Kidney (tissue), 14 donors: ENCODE measurements around the gene GPC5. TPM values are rescaled to one million over a fixed set of nuclear protein-coding genes. Genes with fewer than 3 reads are reported as not detected.

Source experiments
- DNase-seq, 5 donors: peaks; one replicate each; pipeline ENCODE4 v3.0.0-alpha.2; 2013 to 2020
- FAIRE-seq: peaks from 2 replicates; lab custom pipeline; 2012; peaks lifted over from hg19 to GRCh38; lab: Jason Lieb, UNC
- H3K27ac ChIP-seq, 2 donors: one replicate each; pipeline ENCODE4 v1.7.0; 2013; ENCODE audit warnings: low read depth in 2 of 2, low read length in 2 of 2, inconsistent platforms in 1 of 2
- H3K27me3 ChIP-seq: one replicate; pipeline ENCODE4 v1.7.1; 2013; ENCODE audit warnings: low read length, inconsistent platforms; ENCODE audit not compliant: control insufficient read depth, insufficient read depth
- H3K36me3 ChIP-seq, 3 donors: one replicate each; pipeline versions ENCODE4 v1.7.0 to v1.7.1; 2013; ENCODE audit warnings: low read length in 3 of 3, control low read depth in 1 of 3, inconsistent platforms in 1 of 3; ENCODE audit not compliant: insufficient read depth in 3 of 3, control insufficient read depth in 2 of 3
- H3K4me1 ChIP-seq, 3 donors: one replicate each; pipeline versions ENCODE4 v1.7.0 to v1.7.1; 2013; ENCODE audit warnings: low read length in 3 of 3, inconsistent platforms in 1 of 3, low read depth in 1 of 3; ENCODE audit not compliant: control insufficient read depth in 2 of 3, insufficient read depth in 2 of 3
- H3K4me3 ChIP-seq, 3 donors: one replicate each; pipeline versions ENCODE4 v1.7.0 to v1.8.1; 2013; ENCODE audit warnings: low read length in 3 of 3, control low read depth in 1 of 3, inconsistent platforms in 1 of 3
- H3K9ac ChIP-seq, 3 donors: one replicate each; pipeline versions ENCODE4 v1.7.0 to v1.7.1; 2013; ENCODE audit warnings: low read length in 3 of 3, control low read depth in 1 of 3, inconsistent platforms in 1 of 3
- H3K9me3 ChIP-seq, 3 donors: one replicate each; pipeline versions ENCODE4 v1.7.0 to v1.7.1; 2013; ENCODE audit warnings: low read length in 3 of 3, control low read depth in 1 of 3, inconsistent platforms in 1 of 3; ENCODE audit not compliant: control insufficient read depth in 2 of 3, insufficient read depth in 1 of 3
- intact Hi-C: fragments of 100-400 bp; cut with DNase I; formaldehyde crosslinking; loops from one replicate; pipeline ENCODE4 v1.11.1; 2022
- polyA plus RNA-seq: library from polyadenylated mRNA; stranded (reverse); fragments of 350-450 nt; fragmentation: Illumina TruSeq; extraction: RNeasy Lipid Tissue Mini Kit (QIAGEN cat#74804); gene quantifications from one replicate; pipeline ENCODE4 v1.2.3, GENCODE V29; 2014; ENCODE audit warnings: low read depth, low replicate concordance; ENCODE audit not compliant: insufficient read depth
- total RNA-seq: library from RNA; stranded (reverse); fragmentation: NEBNext Ultra II Directional; extraction: Animal tissue kit (Norgen Biotek cat#: 25700); gene quantifications from one replicate; pipeline ENCODE4 v1.2.1, GENCODE V29; 2021
- TF ChIP-seq, protein P1 (sequence below): IDR thresholded peaks from 3 replicates; pipeline ENCODE4 v1.5.1; 2012; ENCODE audit warnings: mild to moderate bottlenecking, moderate library complexity, borderline replicate concordance; ENCODE audit not compliant: insufficient read depth; ENCODE audit errors: extremely low read depth
- donor health status: control.
- donor health status: control.
- donor health status: control.
- donor health status: control.
- donor health status: control.
- donor health status: DM: yes; HTN: yes; CAD: no.
- donor health status: Normal renal cell carcinoma (clear cell type).

Gene GPC5
- total and polyA plus RNA-seq, 2 donors from 2014 or later = 0.47 to 6.8 TPM

DNA sequence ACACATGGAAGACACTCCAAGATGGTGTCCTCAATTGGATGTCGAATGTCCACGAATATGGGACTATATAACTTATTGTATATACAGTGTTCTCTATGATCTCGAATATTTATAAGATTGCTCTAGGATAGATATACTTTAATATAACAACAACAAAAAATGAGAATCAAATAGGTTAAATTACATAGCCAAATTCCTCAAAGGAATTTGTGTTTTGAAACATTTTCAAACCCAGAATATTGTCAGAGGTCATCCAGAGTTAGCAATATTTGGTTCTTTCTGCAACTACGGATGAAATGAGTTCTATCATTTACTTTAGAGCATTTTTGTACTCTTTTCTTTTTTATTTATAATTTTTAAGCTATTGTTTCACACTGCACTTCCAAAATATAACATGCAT, 857.8 kb downstream of the GPC5 start:
- H3K4me1 ChIP-seq = no peaks in the 10 kb centered on the region
- TF ChIP-seq, protein P1, sequence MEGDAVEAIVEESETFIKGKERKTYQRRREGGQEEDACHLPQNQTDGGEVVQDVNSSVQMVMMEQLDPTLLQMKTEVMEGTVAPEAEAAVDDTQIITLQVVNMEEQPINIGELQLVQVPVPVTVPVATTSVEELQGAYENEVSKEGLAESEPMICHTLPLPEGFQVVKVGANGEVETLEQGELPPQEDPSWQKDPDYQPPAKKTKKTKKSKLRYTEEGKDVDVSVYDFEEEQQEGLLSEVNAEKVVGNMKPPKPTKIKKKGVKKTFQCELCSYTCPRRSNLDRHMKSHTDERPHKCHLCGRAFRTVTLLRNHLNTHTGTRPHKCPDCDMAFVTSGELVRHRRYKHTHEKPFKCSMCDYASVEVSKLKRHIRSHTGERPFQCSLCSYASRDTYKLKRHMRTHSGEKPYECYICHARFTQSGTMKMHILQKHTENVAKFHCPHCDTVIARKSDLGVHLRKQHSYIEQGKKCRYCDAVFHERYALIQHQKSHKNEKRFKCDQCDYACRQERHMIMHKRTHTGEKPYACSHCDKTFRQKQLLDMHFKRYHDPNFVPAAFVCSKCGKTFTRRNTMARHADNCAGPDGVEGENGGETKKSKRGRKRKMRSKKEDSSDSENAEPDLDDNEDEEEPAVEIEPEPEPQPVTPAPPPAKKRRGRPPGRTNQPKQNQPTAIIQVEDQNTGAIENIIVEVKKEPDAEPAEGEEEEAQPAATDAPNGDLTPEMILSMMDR = no peak
- H3K9me3 ChIP-seq = no peaks in the 10 kb centered on the region
- FAIRE-seq (no peak), DNase-seq (no peak)
- no peak overlapping the region for H3K4me3 ChIP-seq
- no peak overlapping the region for H3K9ac ChIP-seq
- no peaks in the 10 kb centered on the region for H3K36me3 ChIP-seq
- intact Hi-C loops = no loop called here
- no peaks in the 10 kb centered on the region for H3K27me3 ChIP-seq
- H3K27ac ChIP-seq = no peak overlapping the region

DNA sequence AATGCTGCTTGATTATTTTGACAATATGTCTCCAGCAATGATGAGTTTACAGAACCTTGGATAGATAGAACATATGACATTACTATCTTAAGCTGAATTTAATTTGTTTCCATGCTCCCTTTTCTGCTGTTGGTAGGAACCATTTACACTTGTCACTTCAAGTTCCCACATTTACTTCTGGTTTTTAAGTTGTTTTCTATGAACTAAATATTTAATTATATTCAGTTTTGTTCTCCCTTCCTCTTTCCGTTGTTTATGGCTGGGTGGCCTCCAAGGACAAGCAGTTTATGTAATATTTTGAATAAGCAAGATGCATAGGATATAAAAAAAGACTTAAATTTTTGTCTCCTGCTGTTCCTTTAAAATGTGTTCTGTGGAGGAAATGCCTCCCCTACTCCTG, 860.6 kb downstream of the GPC5 start:
- intact Hi-C loops = no loop called here

DNA sequence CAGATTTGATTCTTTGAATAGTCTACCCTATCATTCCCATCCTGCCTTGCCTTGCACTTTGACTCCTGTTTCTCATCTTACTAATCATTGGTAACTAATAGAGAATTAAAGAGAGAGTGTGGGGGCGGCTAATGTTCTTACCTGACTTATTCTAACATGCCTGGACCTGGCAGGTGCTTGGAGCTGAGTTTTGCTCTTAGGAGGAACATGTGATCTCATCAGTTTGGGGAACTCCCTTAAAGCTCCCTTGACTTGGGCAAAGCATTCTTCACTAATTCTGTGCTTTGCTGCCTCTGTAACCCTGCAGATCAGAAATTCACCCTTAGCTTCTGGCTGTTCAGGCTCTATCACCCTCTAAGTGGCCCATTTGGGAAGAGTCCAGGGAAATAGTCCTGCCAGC, 861.1 kb downstream of the GPC5 start:
- Histone ChIP-seq H3K9ac (no peak overlapping the region), H3K4me3 (no peak overlapping the region), H3K9me3 (no peaks in the 10 kb centered on the region), H3K4me1 (no peaks in the 10 kb centered on the region), H3K36me3 (no peaks in the 10 kb centered on the region), H3K27ac (no peak overlapping the region), H3K27me3 (no peaks in the 10 kb centered on the region)
- TF ChIP-seq, protein P1 = no peak
- no peak for FAIRE-seq
- DNase-seq = no peak
- intact Hi-C loops = no loop called here

More for the DNA sequence above, 860.6 kb downstream of the GPC5 start:
- Histone ChIP-seq H3K27ac (no peak overlapping the region), H3K4me3 (no peak overlapping the region), H3K9ac (no peak overlapping the region), H3K9me3 (no peaks in the 10 kb centered on the region), H3K4me1 (no peaks in the 10 kb centered on the region), H3K36me3 (no peaks in the 10 kb centered on the region), H3K27me3 (no peaks in the 10 kb centered on the region)
- FAIRE-seq (no peak), DNase-seq (no peak)
- TF ChIP-seq, protein P1 = no peak

DNA sequence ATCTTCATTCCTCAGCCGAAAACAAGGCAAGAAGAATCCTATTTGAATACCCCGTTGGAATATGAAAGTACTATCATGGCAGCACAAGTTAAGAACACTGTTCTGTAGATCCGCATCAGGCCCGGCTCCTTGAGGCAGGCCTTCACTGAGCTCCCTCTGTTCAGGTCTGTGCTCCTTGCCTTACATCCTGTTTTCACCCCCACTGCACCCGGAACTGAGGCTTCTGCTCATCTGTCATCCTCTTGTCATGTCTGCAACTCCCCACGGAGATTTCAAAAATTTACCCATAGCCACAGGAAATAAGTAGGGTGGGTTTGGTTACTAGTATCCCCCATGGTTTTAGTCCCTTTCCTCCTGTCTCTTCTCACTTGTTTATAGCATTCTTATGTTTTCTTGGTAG, 861.9 kb downstream of the GPC5 start:
- no peaks in the 10 kb centered on the region for H3K4me1 ChIP-seq
- no peaks in the 10 kb centered on the region for H3K36me3 ChIP-seq
- H3K9ac ChIP-seq = no peak overlapping the region
- H3K9me3 ChIP-seq = no peaks in the 10 kb centered on the region
- H3K27ac ChIP-seq = no peak overlapping the region
- intact Hi-C loops = no loop called here
- no peak overlapping the region for H3K4me3 ChIP-seq
- no peak for FAIRE-seq
- no peaks in the 10 kb centered on the region for H3K27me3 ChIP-seq
- TF ChIP-seq, protein P1 = no peak
- DNase-seq = no peak
